RPMI8226 (cell line): ENCODE results near the gene EIF3A.

ENCODE experiments used
- DNase-seq: peaks from one replicate; pipeline ENCODE4 v3.0.0-alpha.2; 2015

EIF3A gene

GRCh38 chr10:119005362-119006043 lies 75.1 kb downstream of the EIF3A start:
- DNase-seq, result no peak

GRCh38 chr10:119003572-119004289 lies 76.9 kb downstream of the EIF3A start:
- DNase-seq, result no peak

- DNase-seq, result no peak
Measured at GRCh38 chr10:119001717-119002500, 78.7 kb downstream of the EIF3A start.

- no peak for DNase-seq
Measured at GRCh38 chr10:118998183-118998582, 82.4 kb downstream of the EIF3A start.

GRCh38 chr10:118997379-118997778 lies 83.2 kb downstream of the EIF3A start:
- DNase-seq, result no peak

GRCh38 chr10:118995739-118996138 lies 84.9 kb downstream of the EIF3A start:
- DNase-seq, result no peak

- DNase-seq, result no peak
Measured at GRCh38 chr10:118994321-118994720, 86.3 kb downstream of the EIF3A start.

- DNase-seq, result no peak
Measured at GRCh38 chr10:118993214-118993613, 87.4 kb downstream of the EIF3A start.

- DNase-seq, result no peak
Measured at GRCh38 chr10:118992496-118992895, 88.1 kb downstream of the EIF3A start.

- DNase-seq, result no peak
Measured at GRCh38 chr10:118990326-118990725, 90.3 kb downstream of the EIF3A start.

GRCh38 chr10:118986815-118987790 lies 93.5 kb downstream of the EIF3A start:
- DNase-seq, result no peak

GRCh38 chr10:118985576-118985975 lies 95.0 kb downstream of the EIF3A start:
- no peak for DNase-seq
